H1 (cell line): ENCODE data around the gene MGARP. TPM values are rescaled to one million over a fixed set of nuclear protein-coding genes. Genes with fewer than 3 reads are reported as not detected.

Experiments
- CTCF ChIA-PET: fragments of 300-600 bp; sonication (Branson Sonifier 250); formaldehyde crosslinking; loops from one replicate; lab custom pipeline; 2021; ENCODE audit not compliant: partially characterized antibody; lab: Charles Lee
- POLR2A ChIA-PET: fragments of 300-600 bp; sonication (Branson Sonifier 250); formaldehyde crosslinking; loops from one replicate; lab custom pipeline; 2021; ENCODE audit warnings: inconsistent platforms; ENCODE audit not compliant: partially characterized antibody; lab: Charles Lee
- DNase-seq, 2 experiments: peaks; one replicate each; pipeline versions ENCODE4 v3.0.0 to v3.0.0-alpha.2; 2010 to 2022; ENCODE audit warnings: low spot score in 2 of 2, low read depth in 1 of 2, mixed read lengths in 1 of 2
- FAIRE-seq: peaks from 2 replicates; lab custom pipeline; 2011; peaks lifted over from hg19 to GRCh38; lab: Jason Lieb, UNC
- H2AFZ ChIP-seq: 2 replicates; pipeline ENCODE4 v1.8.1; 2012; ENCODE audit warnings: low read length, inconsistent platforms
- H2AK5ac ChIP-seq: 2 replicates; pipeline ENCODE4 v1.6.1; 2013; ENCODE audit warnings: low read depth, low read length
- H2BK120ac ChIP-seq: replicated peaks from 2 replicates; pipeline ENCODE3; 2013; ENCODE audit warnings: low read depth, low read length, inconsistent platforms
- H2BK12ac ChIP-seq: 2 replicates; pipeline ENCODE4 v1.6.1; 2013; ENCODE audit warnings: low read depth, low read length
- H2BK15ac ChIP-seq: 2 replicates; pipeline ENCODE4 v1.6.1; 2013; ENCODE audit warnings: low read length
- H2BK20ac ChIP-seq: 2 replicates; pipeline ENCODE4 v1.6.1; 2013; ENCODE audit warnings: low read length
- H2BK5ac ChIP-seq: 2 replicates; pipeline ENCODE4 v1.6.1; 2013; ENCODE audit warnings: low read depth, low read length
- H3K14ac ChIP-seq: 2 replicates; pipeline ENCODE4 v1.6.1; 2013; ENCODE audit warnings: inconsistent platforms; ENCODE audit not compliant: insufficient read length
- H3K18ac ChIP-seq: 2 replicates; pipeline ENCODE4 v1.6.1; 2013; ENCODE audit warnings: low read length; ENCODE audit errors: extremely low read depth
- H3K23ac ChIP-seq: 2 replicates; pipeline ENCODE4 v1.6.1; 2013; ENCODE audit warnings: inconsistent platforms; ENCODE audit not compliant: insufficient read length
- H3K23me2 ChIP-seq: 2 replicates; pipeline ENCODE4 v1.6.1; 2013; ENCODE audit warnings: low read depth, low read length
- H3K27ac ChIP-seq: 2 replicates; pipeline ENCODE4 v1.6.1; 2011; ENCODE audit warnings: low read depth, low read length, inconsistent platforms
- H3K27me3 ChIP-seq, 4 experiments: replicated peaks in 1 of 4; 1 replicate in 1 of 4; 2 replicates in 3 of 4; pipeline versions ENCODE4 v1.6.1 to v1.8.1; 2011 to 2013; ENCODE audit warnings: low read length in 3 of 4, mild to moderate bottlenecking in 3 of 4, inconsistent platforms in 2 of 4, mixed read lengths in 2 of 4, moderate library complexity in 1 of 4; ENCODE audit not compliant: control insufficient read depth in 3 of 4, insufficient read depth in 3 of 4; ENCODE audit errors: extremely low read depth in 1 of 4
- H3K36me3 ChIP-seq, 4 experiments: 2 replicates each; pipeline versions ENCODE4 v1.6.1 to v1.8.1; 2011 to 2013; ENCODE audit warnings: mild to moderate bottlenecking in 4 of 4, low read length in 3 of 4, moderate library complexity in 2 of 4, control low read depth in 1 of 4, inconsistent platforms in 1 of 4; ENCODE audit not compliant: insufficient read depth in 4 of 4, control insufficient read depth in 2 of 4
- H3K4ac ChIP-seq: replicated peaks from 2 replicates; pipeline ENCODE3; 2013; ENCODE audit warnings: low read length, low read depth, mixed read lengths, inconsistent platforms; ENCODE audit not compliant: insufficient read length
- H3K4me1 ChIP-seq, 4 experiments: replicated peaks in 1 of 4; 1 replicate in 1 of 4; 2 replicates in 3 of 4; pipeline versions ENCODE4 v1.6.1 to v1.8.1; 2011 to 2013; ENCODE audit warnings: low read length in 3 of 4, inconsistent platforms in 2 of 4, mixed read lengths in 1 of 4; ENCODE audit not compliant: insufficient read depth in 4 of 4, control insufficient read depth in 3 of 4
- H3K4me2 ChIP-seq, 2 experiments: 2 replicates each; pipeline versions ENCODE4 v1.6.1 to v1.8.1; 2011 to 2013; ENCODE audit warnings: low read depth in 2 of 2, low read length in 2 of 2, control low read depth in 1 of 2, inconsistent platforms in 1 of 2, mild to moderate bottlenecking in 1 of 2; ENCODE audit not compliant: insufficient read depth in 1 of 2
- H3K4me3 ChIP-seq, 4 experiments: fragments of 200-600, 300-600 bp in 1 of 4; sonication (generic), shearing (Covaris generic), sonication (Bioruptor Twin) in 1 of 4; 2 replicates each; pipeline versions ENCODE4 v1.5.1 to v1.8.1; 2011 to 2016; ENCODE audit warnings: low read length in 4 of 4, low read depth in 3 of 4, control low read depth in 2 of 4, inconsistent platforms in 2 of 4, mild to moderate bottlenecking in 2 of 4, mixed read lengths in 1 of 4, moderate library complexity in 1 of 4; ENCODE audit not compliant: insufficient read depth in 2 of 4; ENCODE audit errors: extremely low read depth in 1 of 4
- H3K56ac ChIP-seq: replicated peaks from 2 replicates; pipeline ENCODE3; 2013; ENCODE audit warnings: low read depth, mild to moderate bottlenecking, mixed read lengths, low read length, inconsistent platforms; ENCODE audit not compliant: insufficient read length
- H3K79me1 ChIP-seq: 2 replicates; pipeline ENCODE4 v1.6.1; 2013; ENCODE audit warnings: low read depth, low read length, control low read depth
- H3K79me2 ChIP-seq, 2 experiments: 2 replicates each; pipeline versions ENCODE4 v1.6.1 to v1.8.1; 2012 to 2013; ENCODE audit warnings: low read length in 2 of 2, mild to moderate bottlenecking in 2 of 2, inconsistent platforms in 1 of 2; ENCODE audit not compliant: insufficient read depth in 2 of 2, control insufficient read depth in 1 of 2
- H3K9ac ChIP-seq, 4 experiments: replicated peaks in 1 of 4; 1 replicate in 1 of 4; 2 replicates in 3 of 4; pipeline versions ENCODE4 v1.6.1 to v1.8.1; 2011 to 2013; ENCODE audit warnings: low read depth in 3 of 4, low read length in 3 of 4, control low read depth in 2 of 4, mild to moderate bottlenecking in 2 of 4, moderate library complexity in 2 of 4, inconsistent platforms in 1 of 4; ENCODE audit errors: extremely low read depth in 1 of 4
- H3K9me3 ChIP-seq, 2 experiments: 2 replicates each; pipeline versions ENCODE4 v1.6.1 to v1.8.1; 2012 to 2013; ENCODE audit warnings: mild to moderate bottlenecking in 2 of 2, moderate library complexity in 2 of 2, control low read depth in 1 of 2, inconsistent platforms in 1 of 2, low read depth in 1 of 2, low read length in 1 of 2, mixed read lengths in 1 of 2; ENCODE audit not compliant: insufficient read depth in 2 of 2
- H4K20me1 ChIP-seq, 2 experiments: replicated peaks in 1 of 2; 2 replicates each; pipeline versions ENCODE3 to v1.8.1; 2011 to 2013; ENCODE audit warnings: inconsistent platforms in 2 of 2, low read length in 2 of 2, mild to moderate bottlenecking in 1 of 2; ENCODE audit not compliant: insufficient read depth in 2 of 2, control insufficient read depth in 1 of 2
- H4K5ac ChIP-seq: 2 replicates; pipeline ENCODE4 v1.6.1; 2013; ENCODE audit warnings: low read length, low read depth, mixed read lengths, inconsistent platforms; ENCODE audit not compliant: insufficient read length
- H4K8ac ChIP-seq: 2 replicates; pipeline ENCODE4 v1.8.0; 2013; ENCODE audit warnings: mild to moderate bottlenecking, moderate library complexity, low read length, inconsistent platforms; ENCODE audit not compliant: insufficient read depth; ENCODE audit errors: extremely low read depth
- H4K91ac ChIP-seq: replicated peaks from 2 replicates; pipeline ENCODE3; 2013; ENCODE audit warnings: low read length, mixed read lengths, inconsistent platforms; ENCODE audit not compliant: insufficient read length
- BCL11A ChIP-seq, 2 experiments: IDR thresholded peaks; one replicate each; pipeline ENCODE4 v1.6.1; 2011; ENCODE audit warnings: low read depth in 2 of 2, low read length in 2 of 2, mild to moderate bottlenecking in 2 of 2
- EZH2 ChIP-seq: fragments of 200-600 bp; sonication (generic); IDR thresholded peaks from 2 replicates; pipeline ENCODE4 v1.7.1; 2012; ENCODE audit warnings: low read depth, mild to moderate bottlenecking, moderate library complexity, low read length, inconsistent platforms; ENCODE audit not compliant: severe bottlenecking
- TBP ChIP-seq: IDR thresholded peaks from 2 replicates; pipeline ENCODE4 v1.6.1; 2011; ENCODE audit warnings: low read depth, low read length, improper control_type of control experiment
- WGBS, 2 experiments: shearing (Covaris generic) in 1 of 2; methylation state at CpG; one replicate each; pipeline versions ENCODE4 v1.1.6 to v1.1.7; 2013 to 2015; ENCODE audit warnings: low lambda C conversion rate in 2 of 2, mixed read lengths in 2 of 2, inconsistent platforms in 1 of 2, low coverage in 1 of 2, missing lambda C conversion rate in 1 of 2; ENCODE audit not compliant: insufficient replicate concordance in 2 of 2, insufficient coverage in 1 of 2, insufficient read length in 1 of 2; ENCODE audit errors: extremely low coverage in 1 of 2, missing lambda C conversion rate in 1 of 2; 5-methylcytosine and 5-hydroxymethylcytosine counted together
- polyA plus RNA-seq, 7 experiments: library from polyadenylated mRNA; depleted of rRNA in 3 of 7; stranded (reverse) in 5 of 7; unstranded in 2 of 7; fragments of >200 nt in 5 of 7; fragments of 200-250 nt in 2 of 7; gene quantifications; 1 replicate in 5 of 7; 2 replicates in 1 of 7; 4 replicates in 1 of 7; pipeline versions ENCODE4 v1.2.1 to v1.2.3, GENCODE V29; 2011 to 2013; ENCODE audit warnings: missing spikeins in 2 of 7, mixed read lengths in 2 of 7
- total RNA-seq: library from RNA; stranded (reverse); fragmentation: NEBNext Ultra II Directional; extraction: Animal tissue kit (Norgen Biotek cat#: 25700); gene quantifications from 2 replicates; pipeline ENCODE4 v1.2.1, GENCODE V29; 2021

Gene MGARP
- total and polyA plus RNA-seq, 2 of the 8 experiments (the other 6 are each of a cell fraction or from before 2014, with no cell fraction given) = 2.8 to 4.5 TPM

DNA sequence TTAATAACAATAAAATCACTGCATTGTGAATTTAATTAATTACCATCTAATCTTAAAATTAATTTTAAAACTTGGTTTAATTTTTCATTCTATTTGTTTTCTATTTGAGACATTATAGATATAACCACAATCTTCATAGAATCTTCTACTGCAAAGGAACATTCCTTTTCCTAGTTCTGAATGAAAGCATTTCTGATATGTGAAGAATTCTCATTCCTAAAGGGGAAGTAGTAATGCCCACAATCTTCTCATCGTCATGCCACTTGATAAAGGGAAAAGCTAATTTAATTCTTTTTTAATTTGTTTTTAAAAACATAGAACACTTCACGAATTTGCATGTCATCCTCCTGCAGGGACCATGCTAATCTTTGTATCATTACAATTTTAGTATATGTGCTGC is 23.7 kb downstream of the MGARP start:
- POLR2A ChIA-PET = no interaction called here
- Histone ChIP-seq H3K23me2 (0 out of 2 replicates have a peak, but pooled peaks cover 2% of the 10 kb centered on the region), H4K8ac (no peak overlapping the region), H3K27me3 (no peaks in the 10 kb centered on the region), H3K18ac (no peak overlapping the region), H2BK20ac (no peak overlapping the region), H4K91ac (no peak overlapping the region), H2AK5ac (no peak overlapping the region), H3K56ac (no peak overlapping the region), H3K4me2 (no peak overlapping the region), H3K27ac (no peak overlapping the region), H3K4me1 (no peaks in the 10 kb centered on the region), H3K79me1 (no peaks in the 10 kb centered on the region)
- no peak for FAIRE-seq
- WGBS, 2 experiments = 71% methylated on average over 2 of the region's 2 CpGs; no CpG with 5 or more reads in 1 of the 2 experiments
- no peak for TF ChIP-seq TBP
- TF ChIP-seq BCL11A (IDR thresholded peaks at IDR 0.05; ENCODE audit: low read depth in 2 of 2, low read length in 2 of 2) = no peak
- no peak for TF ChIP-seq EZH2
- TF ChIP-seq, all 59 proteins: peak for 0
- Histone ChIP-seq H4K5ac (no peak overlapping the region), H4K20me1 (no peaks in the 10 kb centered on the region), H3K9ac (no peak overlapping the region), H2BK12ac (no peak overlapping the region), H2AFZ (no peak overlapping the region), H3K79me2 (no peaks in the 10 kb centered on the region), H3K14ac (no peak overlapping the region), H2BK120ac (no peak overlapping the region), H2BK5ac (no peak overlapping the region), H3K4ac (no peak overlapping the region), H3K23ac (no peak overlapping the region), H3K9me3 (no peaks in the 10 kb centered on the region), H3K36me3 (no peaks in the 10 kb centered on the region), H3K4me3 (no peak overlapping the region), H2BK15ac (no peak overlapping the region)
- CTCF ChIA-PET = interaction anchor here (1.0 to 2.9 kb wide), 4 partner anchors 10 to 40 kb away, joined by 3 to 6 read pairs (median 3); no protein-coding TSS in a partner anchor
- no peak for DNase-seq
